B cell (primary cell): ENCODE data around the gene PSD4. TPM values are rescaled to one million over a fixed set of nuclear protein-coding genes. Genes with fewer than 3 reads are reported as not detected.

ENCODE experiments used
- ATAC-seq: fragments of 200-7000 bp; cut with Tn5 transposase; one replicate; pipeline ENCODE4 v1.10.0; 2021; ENCODE audit warnings: low read depth, mild to moderate bottlenecking, moderate number of reproducible peaks, moderate library complexity
- CTCF ChIA-PET: fragments of 350-600 bp; sonication (Branson Sonifier 250); formaldehyde crosslinking; loops from one replicate; lab custom pipeline; 2021; ENCODE audit warnings: antibody characterized with exemption, inconsistent platforms; lab: Charles Lee
- POLR2A ChIA-PET: fragments of 350-600 bp; sonication (Branson Sonifier 250); formaldehyde crosslinking; loops from one replicate; lab custom pipeline; 2021; ENCODE audit warnings: antibody characterized with exemption; lab: Charles Lee
- DNase-seq: peaks from one replicate; pipeline ENCODE4 v3.0.0; 2013
- H2AFZ ChIP-seq: 2 replicates; pipeline ENCODE4 v1.6.1; 2012; ENCODE audit warnings: mild to moderate bottlenecking, low read depth, low read length; ENCODE audit not compliant: insufficient read depth, poor library complexity, severe bottlenecking
- H3K27ac ChIP-seq, 2 donors: 1 replicate in 1 of 2; 2 replicates in 1 of 2; pipeline ENCODE4 v1.5.1; 2012 to 2013; ENCODE audit warnings: low read length in 2 of 2, mild to moderate bottlenecking in 2 of 2, moderate library complexity in 1 of 2
- H3K27me3 ChIP-seq, 4 experiments: fragments of 200-600 bp in 1 of 4; sonication (generic) in 1 of 4; replicated peaks in 1 of 4; 1 replicate in 2 of 4; 2 replicates in 2 of 4; pipeline versions ENCODE4 v1.6.1 to v1.7.0; 2013 to 2016; ENCODE audit warnings: low read length in 3 of 4, mild to moderate bottlenecking in 2 of 4, mixed read lengths in 1 of 4, moderate library complexity in 1 of 4; ENCODE audit not compliant: insufficient read depth in 4 of 4, control insufficient read depth in 3 of 4; ENCODE audit errors: control extremely low read depth in 1 of 4
- H3K36me3 ChIP-seq, 2 experiments: replicated peaks in 1 of 2; 1 replicate in 1 of 2; 2 replicates in 1 of 2; pipeline versions ENCODE4 v1.6.1 to v1.7.1; 2013; ENCODE audit warnings: low read length in 1 of 2; ENCODE audit not compliant: insufficient read depth in 2 of 2, control insufficient read depth in 1 of 2; ENCODE audit errors: control extremely low read depth in 1 of 2, extremely low read depth in 1 of 2
- H3K4me1 ChIP-seq, 2 donors: fragments of 200-600 bp in 1 of 2; sonication (generic) in 1 of 2; 1 replicate in 1 of 2; 2 replicates in 1 of 2; pipeline versions ENCODE4 v1.5.1 to v1.6.1; 2013 to 2017; ENCODE audit warnings: low read length in 2 of 2; ENCODE audit not compliant: control insufficient read depth in 2 of 2, insufficient read depth in 2 of 2
- H3K4me2 ChIP-seq: replicated peaks from 2 replicates; pipeline ENCODE3; 2012; ENCODE audit warnings: mild to moderate bottlenecking, low read depth, low read length; ENCODE audit not compliant: poor library complexity, severe bottlenecking
- H3K4me3 ChIP-seq, 5 experiments: fragments of 200-600 bp in 1 of 5; sonication (generic) in 1 of 5; 1 replicate in 3 of 5; 2 replicates in 2 of 5; pipeline versions ENCODE4 v1.5.1 to v1.7.0; 2011 to 2016; ENCODE audit warnings: low read length in 4 of 5, mild to moderate bottlenecking in 4 of 5, low read depth in 2 of 5, control low read depth in 1 of 5, moderate library complexity in 1 of 5; ENCODE audit not compliant: insufficient read depth in 1 of 5; ENCODE audit errors: control extremely low read depth in 1 of 5, extremely low read depth in 1 of 5
- H3K79me2 ChIP-seq: fragments of 200-600 bp; sonication (generic); one replicate; pipeline ENCODE4 v1.6.0; 2016; ENCODE audit warnings: low read length; ENCODE audit not compliant: control insufficient read depth, insufficient read depth
- H3K9ac ChIP-seq: fragments of 200-600 bp; sonication (generic); 2 replicates; pipeline ENCODE4 v1.6.1; 2017; ENCODE audit warnings: mild to moderate bottlenecking, low read length, moderate library complexity
- H3K9me3 ChIP-seq, 3 donors: one replicate each; pipeline versions ENCODE4 v1.6.1 to v1.7.1; 2013; ENCODE audit warnings: low read length in 2 of 3; ENCODE audit not compliant: control insufficient read depth in 2 of 3, insufficient read depth in 1 of 3; ENCODE audit errors: control extremely low read depth in 1 of 3
- H4K20me1 ChIP-seq: 2 replicates; pipeline ENCODE4 v1.6.0; 2012; ENCODE audit warnings: mild to moderate bottlenecking, low read length; ENCODE audit not compliant: insufficient read depth, control insufficient read depth, poor library complexity, severe bottlenecking
- H3K27ac Mint-ChIP-seq: one replicate; pipeline ENCODE4 v1.8.0; 2021; ENCODE audit warnings: mixed read lengths
- H3K27me3 Mint-ChIP-seq: one replicate; pipeline ENCODE4 v1.8.0; 2021; ENCODE audit warnings: mixed read lengths
- H3K4me1 Mint-ChIP-seq: one replicate; pipeline ENCODE4 v1.8.0; 2021; ENCODE audit warnings: mixed read lengths
- H3K4me3 Mint-ChIP-seq: one replicate; pipeline ENCODE4 v1.8.0; 2021; ENCODE audit warnings: mixed read lengths
- H3K9me3 Mint-ChIP-seq: one replicate; pipeline ENCODE4 v1.8.0; 2022; ENCODE audit warnings: mixed read lengths; ENCODE audit not compliant: insufficient read depth
- EZH2 ChIP-seq: IDR thresholded peaks from 2 replicates; pipeline ENCODE4 v1.6.1; 2012; ENCODE audit warnings: borderline replicate concordance, low read depth, mild to moderate bottlenecking, moderate library complexity, low read length; ENCODE audit not compliant: insufficient read depth, poor library complexity, severe bottlenecking
- WGBS: methylation state at CpG from one replicate; pipeline ENCODE4 v1.1.5; 2013; ENCODE audit warnings: missing lambda C conversion rate; ENCODE audit not compliant: insufficient coverage; 5-methylcytosine and 5-hydroxymethylcytosine counted together
- intact Hi-C: fragments of 100-400 bp; cut with micrococcal nuclease; formaldehyde crosslinking; loops from one replicate; pipeline ENCODE4 v1.10.0; 2022
- polyA plus RNA-seq: library from polyadenylated mRNA; depleted of rRNA; stranded (reverse); fragments of >200 nt; gene quantifications from 2 replicates; pipeline ENCODE4 v1.2.3, GENCODE V29; 2012
- total RNA-seq, 2 donors: library from RNA; stranded (reverse); fragments of 120-200 nt in 1 of 2; gene quantifications; 1 replicate in 1 of 2; 2 replicates in 1 of 2; pipeline versions ENCODE4 v1.2.3 to v1.2.4, GENCODE V29; 2013 to 2022
- TF ChIP-seq, protein P1 (sequence below): fragments of 200-600 bp; IDR thresholded peaks from one replicate; pipeline ENCODE4 v1.8.0; 2022; ENCODE audit warnings: antibody characterized with exemption, mild to moderate bottlenecking

PSD4 gene
- total and polyA plus RNA-seq, 2 donors (not counting 1 experiment from before 2014, with no cell fraction given) = 87.1 to 203 TPM

DNA sequence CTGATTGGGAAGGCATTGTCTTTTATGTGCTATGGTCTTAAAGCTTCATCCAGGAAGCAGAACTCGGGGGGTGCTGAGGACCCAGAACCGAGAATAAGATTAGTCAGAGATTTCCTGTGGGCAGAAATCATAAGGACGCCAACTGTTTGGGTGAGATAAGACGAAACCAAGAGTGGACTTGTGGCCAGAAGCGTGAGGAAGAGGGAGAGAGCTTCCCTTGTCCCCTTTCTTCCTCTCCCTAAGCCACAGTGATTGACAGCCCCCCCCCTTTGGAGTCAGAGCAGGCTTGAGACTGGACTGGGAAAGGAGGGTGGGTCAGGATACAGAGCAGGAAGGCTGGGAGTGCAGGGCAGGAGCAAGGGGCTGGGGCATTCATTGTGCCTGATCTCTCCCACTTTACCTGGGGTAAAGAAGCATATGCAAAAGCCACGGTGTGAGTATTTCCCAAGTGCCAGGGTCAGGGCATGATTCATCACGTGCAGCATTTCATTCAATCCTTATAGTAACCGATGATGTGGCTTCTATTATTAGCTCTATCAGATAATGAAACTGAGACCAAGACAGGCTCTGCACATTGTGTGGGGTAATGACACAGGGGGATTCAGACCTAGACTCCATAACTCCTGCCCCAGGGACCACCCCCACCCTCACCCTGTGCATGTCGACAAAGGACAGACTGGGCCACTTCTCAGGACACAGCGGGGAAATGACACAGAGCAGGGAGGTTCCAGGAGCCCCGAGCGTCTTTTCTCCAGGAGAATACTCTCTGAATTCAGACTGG is 49.4 kb upstream of the PSD4 start:
- no peak overlapping the region for H3K4me3 ChIP-seq
- H3K4me3 Mint-ChIP-seq = no peak overlapping the region
- no peak overlapping the region for H3K27ac ChIP-seq
- DNase-seq (no peak), ATAC-seq (no peak)
- peaks cover 0 to 5% (median 1%) of the 10 kb centered on the region in 4 experiments for H3K27me3 ChIP-seq
- H3K27me3 Mint-ChIP-seq = peaks cover 11% of the 10 kb centered on the region
- peaks cover 12 to 15% of the 10 kb centered on the region in 2 donors for H3K4me1 ChIP-seq
- no peaks in the 10 kb centered on the region for H3K79me2 ChIP-seq
- H3K9me3 Mint-ChIP-seq = no peaks in the 10 kb centered on the region
- no peak overlapping the region for H2AFZ ChIP-seq
- POLR2A ChIA-PET = no interaction called here
- intact Hi-C loops = no loop called here
- H3K4me1 Mint-ChIP-seq = peaks cover 24% of the 10 kb centered on the region
- no peaks in the 10 kb centered on the region for H4K20me1 ChIP-seq
- no peaks in the 10 kb centered on the region for H3K36me3 ChIP-seq
- no peaks in the 10 kb centered on the region for H3K9me3 ChIP-seq
- CTCF ChIA-PET = interaction anchor here (1.1 to 1.9 kb wide), 5 partner anchors 11 to 75 kb away, joined by 3 to 7 read pairs (median 3); no protein-coding TSS in a partner anchor
- no peak overlapping the region for H3K27ac Mint-ChIP-seq
- no peak for TF ChIP-seq EZH2
- TF ChIP-seq, protein P1, sequence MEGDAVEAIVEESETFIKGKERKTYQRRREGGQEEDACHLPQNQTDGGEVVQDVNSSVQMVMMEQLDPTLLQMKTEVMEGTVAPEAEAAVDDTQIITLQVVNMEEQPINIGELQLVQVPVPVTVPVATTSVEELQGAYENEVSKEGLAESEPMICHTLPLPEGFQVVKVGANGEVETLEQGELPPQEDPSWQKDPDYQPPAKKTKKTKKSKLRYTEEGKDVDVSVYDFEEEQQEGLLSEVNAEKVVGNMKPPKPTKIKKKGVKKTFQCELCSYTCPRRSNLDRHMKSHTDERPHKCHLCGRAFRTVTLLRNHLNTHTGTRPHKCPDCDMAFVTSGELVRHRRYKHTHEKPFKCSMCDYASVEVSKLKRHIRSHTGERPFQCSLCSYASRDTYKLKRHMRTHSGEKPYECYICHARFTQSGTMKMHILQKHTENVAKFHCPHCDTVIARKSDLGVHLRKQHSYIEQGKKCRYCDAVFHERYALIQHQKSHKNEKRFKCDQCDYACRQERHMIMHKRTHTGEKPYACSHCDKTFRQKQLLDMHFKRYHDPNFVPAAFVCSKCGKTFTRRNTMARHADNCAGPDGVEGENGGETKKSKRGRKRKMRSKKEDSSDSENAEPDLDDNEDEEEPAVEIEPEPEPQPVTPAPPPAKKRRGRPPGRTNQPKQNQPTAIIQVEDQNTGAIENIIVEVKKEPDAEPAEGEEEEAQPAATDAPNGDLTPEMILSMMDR = no peak
- peak overlapping the region; percentile 14 for H3K4me2 ChIP-seq
- 38% methylated on average over 3 of the region's 12 CpGs for WGBS
- no peak overlapping the region for H3K9ac ChIP-seq
